K562 (cell line): ENCODE results near the gene SORCS2. TPM values are rescaled to one million over a fixed set of nuclear protein-coding genes. Genes with fewer than 3 reads are reported as not detected.

Experiments
- ATAC-seq: fragments of 200-7000 bp; cut with Tn5 transposase; 3 replicates; pipeline ENCODE4 v1.9.1; 2020; ENCODE audit warnings: moderate library complexity
- BruUV-seq: library from RNA; stranded (reverse); fragments of 400-500 nt; replicated peaks from 2 replicates; lab custom pipeline; 2021; lab: Mats Ljungman, UMichigan
- CTCF ChIA-PET: fragments of 300-600 bp; formaldehyde crosslinking; extraction: SDS; loops from one replicate; lab custom pipeline; 2021; ENCODE audit warnings: low intra/inter-chr PET ratio; lab: Yijun Ruan, JAX
- POLR2A ChIA-PET: fragments of 300-600, 350-650 bp; sonication (Branson Sonifier 250); formaldehyde crosslinking; extraction: SDS; loops from one replicate; lab custom pipeline; 2021; ENCODE audit warnings: antibody characterized with exemption, inconsistent platforms; lab: Yijun Ruan, JAX
- DNase-seq, 4 experiments: peaks; one replicate each; pipeline versions ENCODE4 v3.0.0 to v3.0.0-alpha.2; 2011 to 2018; ENCODE audit warnings: low spot score in 3 of 4, mixed read lengths in 3 of 4; ENCODE audit errors: extremely low read depth in 1 of 4
- FAIRE-seq: peaks from 2 replicates; lab custom pipeline; 2011; peaks lifted over from hg19 to GRCh38; lab: Jason Lieb, UNC
- H2AFZ ChIP-seq: 2 replicates; pipeline ENCODE4 v1.6.0; 2011; ENCODE audit warnings: low read depth, low read length, control low read depth, inconsistent platforms
- H3K27ac ChIP-seq: fragments of 200-600 bp; 3 replicates; pipeline ENCODE4 v1.8.0; 2011; ENCODE audit warnings: low read depth, mild to moderate bottlenecking, control low read depth, inconsistent platforms, low read length, moderate library complexity, mixed read lengths; ENCODE audit errors: extremely low read depth
- H3K27me3 ChIP-seq, 2 experiments: fragments of 300-600 bp in 1 of 2; 2 replicates in 1 of 2; 3 replicates in 1 of 2; pipeline versions ENCODE4 v1.6.0 to v1.8.0; 2011; ENCODE audit warnings: inconsistent platforms in 2 of 2, low read length in 2 of 2, mild to moderate bottlenecking in 1 of 2, mixed read lengths in 1 of 2, moderate library complexity in 1 of 2; ENCODE audit not compliant: control insufficient read depth in 2 of 2, insufficient read depth in 2 of 2
- H3K36me3 ChIP-seq: fragments of 300-600 bp; 3 replicates; pipeline ENCODE4 v1.8.0; 2011; ENCODE audit warnings: mild to moderate bottlenecking, low read length, inconsistent platforms; ENCODE audit not compliant: control insufficient read depth, insufficient read depth
- H3K4me1 ChIP-seq, 2 experiments: fragments of 200-600 bp in 1 of 2; replicated peaks in 1 of 2; 2 replicates in 1 of 2; 3 replicates in 1 of 2; pipeline versions ENCODE4 v1.5.1 to v1.8.0; 2011; ENCODE audit warnings: inconsistent platforms in 2 of 2, low read length in 2 of 2, mild to moderate bottlenecking in 1 of 2, mixed read lengths in 1 of 2, moderate library complexity in 1 of 2; ENCODE audit not compliant: control insufficient read depth in 2 of 2, insufficient read depth in 2 of 2
- H3K4me2 ChIP-seq: 2 replicates; pipeline ENCODE4 v1.6.1; 2011; ENCODE audit warnings: low read length, control low read depth, inconsistent platforms, mixed read lengths; ENCODE audit not compliant: insufficient read depth
- H3K4me3 ChIP-seq: fragments of 200-600 bp; sonication (generic), shearing (Covaris generic); 2 replicates; pipeline ENCODE4 v1.5.1; 2016; ENCODE audit warnings: control low read depth, inconsistent platforms
- H3K79me2 ChIP-seq: fragments of 200-600 bp; 3 replicates; pipeline ENCODE4 v1.8.0; 2011; ENCODE audit warnings: low read length, inconsistent platforms; ENCODE audit not compliant: control insufficient read depth, insufficient read depth
- H3K9ac ChIP-seq, 2 experiments: 2 replicates each; pipeline versions ENCODE4 v1.6.0 to v1.6.1; 2011; ENCODE audit warnings: low read depth in 2 of 2, low read length in 2 of 2, control low read depth in 1 of 2, inconsistent platforms in 1 of 2, mild to moderate bottlenecking in 1 of 2, mixed read lengths in 1 of 2; ENCODE audit not compliant: insufficient read depth in 1 of 2
- H3K9me1 ChIP-seq: one replicate; pipeline ENCODE4 v1.6.0; 2011; ENCODE audit warnings: inconsistent platforms, mild to moderate bottlenecking, low read length, moderate library complexity; ENCODE audit not compliant: control insufficient read depth, insufficient read depth
- H3K9me3 ChIP-seq: replicated peaks from 2 replicates; pipeline ENCODE4 v1.5.1; 2011; ENCODE audit warnings: low read depth, low read length, inconsistent platforms; ENCODE audit not compliant: control insufficient read depth, insufficient read depth
- H4K20me1 ChIP-seq: replicated peaks from 2 replicates; pipeline ENCODE4 v1.6.1; 2011; ENCODE audit warnings: low read length, inconsistent platforms, mixed read lengths; ENCODE audit not compliant: control insufficient read depth, insufficient read depth
- CREB3L1 ChIP-seq: fragments of 450-650 bp; IDR thresholded peaks from 2 replicates; pipeline ENCODE4 v1.6.1; 2014; ENCODE audit warnings: low read depth, mild to moderate bottlenecking, moderate library complexity, borderline replicate concordance
- ESRRB ChIP-seq: fragments of 250-450 bp; sonication (Bioruptor Pico); IDR thresholded peaks from 2 replicates; pipeline ENCODE4 v1.5.0; 2020; ENCODE audit warnings: mild to moderate bottlenecking, moderate library complexity, borderline replicate concordance
- ETV1 ChIP-seq: fragments of 450-650 bp; conservative IDR thresholded peaks from 2 replicates; pipeline ENCODE4 v1.6.1; 2016; ENCODE audit warnings: missing genetic modification characterization, control low read depth, low read depth, missing compliant biosample characterization
- MLLT1 ChIP-seq, 2 experiments: fragments of 450-650 bp; IDR thresholded peaks; 2 replicates each; pipeline ENCODE4 v1.6.1; 2016
- NBN ChIP-seq: fragments of 450-650 bp; IDR thresholded peaks from 2 replicates; pipeline ENCODE4 v1.6.1; 2016; ENCODE audit warnings: low read depth, mild to moderate bottlenecking
- NFE2L1 ChIP-seq: fragments of 450-650 bp; IDR thresholded peaks from 2 replicates; pipeline ENCODE4 v1.6.1; 2016; ENCODE audit warnings: missing genetic modification characterization, low read depth, mild to moderate bottlenecking, missing compliant biosample characterization, moderate library complexity, borderline replicate concordance
- SETDB1 ChIP-seq: IDR thresholded peaks from one replicate; pipeline ENCODE4 v1.6.1; 2012; ENCODE audit warnings: low read length, control low read depth, inconsistent platforms
- UBTF ChIP-seq, 2 experiments: IDR thresholded peaks; 2 replicates each; pipeline ENCODE4 v1.6.1; 2012; ENCODE audit warnings: improper control_type of control experiment in 2 of 2, low read depth in 2 of 2, low read length in 2 of 2, borderline replicate concordance in 1 of 2
- WHSC1 ChIP-seq: IDR thresholded peaks from one replicate; pipeline ENCODE4 v1.6.1; 2012; ENCODE audit warnings: low read length, control low read depth, inconsistent platforms
- ZNF436 ChIP-seq: fragments of 250-450, 450-650 bp; sonication (Bioruptor Pico); formaldehyde crosslinking; IDR thresholded peaks from 2 replicates; pipeline ENCODE4 v1.7.0; 2020; ENCODE audit warnings: mild to moderate bottlenecking
- ZNF445 ChIP-seq: fragments of 250-450 bp; sonication (Bioruptor Pico); IDR thresholded peaks from 2 replicates; pipeline ENCODE4 v1.4.0; 2020; ENCODE audit warnings: low read depth, mild to moderate bottlenecking, moderate library complexity
- ZNF79 ChIP-seq: fragments of 250-450 bp; sonication (Bioruptor Pico); IDR thresholded peaks from 2 replicates; pipeline ENCODE4 v1.4.0; 2020; ENCODE audit warnings: low read depth, mild to moderate bottlenecking, moderate library complexity
- WGBS: fragments of 100-300 bp; shearing (Covaris generic); methylation state at CpG from one replicate; pipeline ENCODE4 v1.1.6; 2016; ENCODE audit warnings: low coverage, mixed read lengths; ENCODE audit not compliant: insufficient coverage; ENCODE audit errors: missing lambda C conversion rate; 5-methylcytosine and 5-hydroxymethylcytosine counted together
- in situ Hi-C: fragments of 300-500 bp; cut with MboI; formaldehyde crosslinking; loops from 4 replicates; pipeline ENCODE4 v1.15.0; 2018; ENCODE audit warnings: inconsistent platforms, mixed read lengths
- intact Hi-C: fragments of 100-400 bp; cut with micrococcal nuclease; formaldehyde crosslinking; loops from 2 replicates; pipeline ENCODE4 v1.14.2; 2022
- polyA plus RNA-seq, 8 experiments: library from polyadenylated mRNA; depleted of rRNA in 4 of 8; stranded (reverse) in 5 of 8; unstranded in 3 of 8; fragments of >200 nt; fragmentation: Nextera tagmentation in 2 of 8; fragmentation: Illumina TruSeq in 1 of 8; extraction: Ambion mirVana in 2 of 8; extraction: Trizol in 1 of 8; gene quantifications; 2 replicates each; pipeline versions ENCODE4 v1.2.1 to v1.2.3, GENCODE V29; 2011 to 2014; ENCODE audit warnings: inconsistent platforms in 1 of 8, missing spikeins in 1 of 8
- total RNA-seq, 7 experiments: library from RNA; depleted of rRNA in 6 of 7; stranded (reverse); fragments of >200 nt in 6 of 7; fragmentation: Illumina TruSeq in 2 of 7; extraction: Trizol in 2 of 7; gene quantifications; 2 replicates each; pipeline versions ENCODE4 v1.2.1 to v1.2.3, GENCODE V29; 2011 to 2021; ENCODE audit warnings: low replicate concordance in 1 of 7

The SORCS2 gene
- total and polyA plus RNA-seq, 9 of the 15 experiments (the other 6 are each of a cell fraction or from before 2014, with no cell fraction given) = not detected

DNA sequence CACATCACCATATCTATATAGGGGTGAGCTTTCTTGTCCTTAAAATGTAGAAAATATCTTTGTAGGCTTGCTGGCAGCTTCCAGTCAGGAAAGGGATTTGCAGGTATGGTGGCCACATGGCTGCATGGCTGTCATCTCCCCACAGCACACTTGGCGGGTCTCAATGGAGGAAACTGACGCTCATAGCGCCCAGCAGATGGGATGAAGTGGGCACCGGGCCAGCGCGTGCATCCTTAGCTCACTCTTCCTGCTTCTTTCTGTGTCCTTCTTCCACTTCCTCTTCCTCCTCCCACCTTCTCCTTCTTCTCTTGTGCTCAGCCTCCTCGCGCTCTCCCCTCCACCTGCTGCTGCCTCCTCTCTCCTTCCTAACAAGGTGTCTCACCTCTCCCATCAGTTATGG, 398.6 kb downstream of the SORCS2 start:
- no peaks in the 10 kb centered on the region for H3K79me2 ChIP-seq
- peaks cover 3 to 49% of the 10 kb centered on the region in 2 experiments; a peak in 3 of 5 replicates for H3K27me3 ChIP-seq
- no peak overlapping the region for H3K4me3 ChIP-seq
- H3K4me1 ChIP-seq = no peaks in the 10 kb centered on the region
- no peak overlapping the region for H3K4me2 ChIP-seq
- no TSS peak for BruUV-seq
- TF ChIP-seq MLLT1 (IDR thresholded peaks at IDR 0.05) (no peak), SETDB1 (no peak), ZNF79 (no peak), ETV1 (tag) (no peak), UBTF (IDR thresholded peaks at IDR 0.05; ENCODE audit: borderline replicate concordance in 1 of 2, low read depth in 2 of 2, low read length in 2 of 2) (no peak), NBN (no peak), ZNF436 (CRISPR knock-in tag) (no peak), NFE2L1 (tag) (no peak), WHSC1 (no peak), CREB3L1 (no peak), ESRRB (CRISPR knock-in tag) (no peak), ZNF445 (CRISPR knock-in tag) (no peak)
- H3K9me3 ChIP-seq = no peaks in the 10 kb centered on the region
- ChIA-PET POLR2A (interaction anchor here (0.6 kb wide), 1 partner anchor 341 kb away, joined by 3 read pairs; no protein-coding TSS in a partner anchor), CTCF (no interaction called here)
- H4K20me1 ChIP-seq = 0 out of 2 replicates have a peak, but pooled peaks cover 3% of the 10 kb centered on the region
- ATAC-seq (no peak), FAIRE-seq (no peak), DNase-seq (no peak)
- in situ Hi-C loops = no loop called here
- intact Hi-C loops = no loop called here
- no peak overlapping the region for H3K27ac ChIP-seq
- 0% methylated on average over 6 of the region's 8 CpGs for WGBS
- H3K9me1 ChIP-seq = no peaks in the 10 kb centered on the region
- H3K9ac ChIP-seq = no peak overlapping the region
- H3K36me3 ChIP-seq = no peaks in the 10 kb centered on the region
- H2AFZ ChIP-seq = no peak overlapping the region
